ENCODE data around the gene TCEA2.

The TCEA2 gene

GRCh38 chr20:64065062-64065973, 2.3 kb downstream of the TCEA2 start:
- no peak for DNase-seq (ENCODE audit: low read depth)

DNA sequence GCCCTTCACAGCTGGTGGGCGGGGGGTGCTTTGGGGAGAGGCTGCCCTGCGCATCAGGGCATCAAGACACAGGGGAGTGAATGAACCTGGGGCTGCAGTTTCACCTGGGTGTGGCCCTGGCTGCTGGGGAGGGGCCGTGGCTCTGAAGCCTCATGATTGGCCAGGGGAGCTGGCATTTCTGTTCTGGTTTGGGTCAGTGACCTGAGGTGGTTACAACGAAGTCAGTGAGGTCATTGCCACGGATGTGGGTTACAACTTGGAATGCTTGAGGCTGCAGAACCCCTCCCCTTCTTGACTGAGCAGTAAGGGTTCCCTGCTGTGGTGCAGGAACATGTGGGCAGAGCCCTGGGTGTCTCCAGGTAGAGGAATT, 3.0 kb downstream of the TCEA2 start:
- no peak for DNase-seq (ENCODE audit: low read depth)

DNA sequence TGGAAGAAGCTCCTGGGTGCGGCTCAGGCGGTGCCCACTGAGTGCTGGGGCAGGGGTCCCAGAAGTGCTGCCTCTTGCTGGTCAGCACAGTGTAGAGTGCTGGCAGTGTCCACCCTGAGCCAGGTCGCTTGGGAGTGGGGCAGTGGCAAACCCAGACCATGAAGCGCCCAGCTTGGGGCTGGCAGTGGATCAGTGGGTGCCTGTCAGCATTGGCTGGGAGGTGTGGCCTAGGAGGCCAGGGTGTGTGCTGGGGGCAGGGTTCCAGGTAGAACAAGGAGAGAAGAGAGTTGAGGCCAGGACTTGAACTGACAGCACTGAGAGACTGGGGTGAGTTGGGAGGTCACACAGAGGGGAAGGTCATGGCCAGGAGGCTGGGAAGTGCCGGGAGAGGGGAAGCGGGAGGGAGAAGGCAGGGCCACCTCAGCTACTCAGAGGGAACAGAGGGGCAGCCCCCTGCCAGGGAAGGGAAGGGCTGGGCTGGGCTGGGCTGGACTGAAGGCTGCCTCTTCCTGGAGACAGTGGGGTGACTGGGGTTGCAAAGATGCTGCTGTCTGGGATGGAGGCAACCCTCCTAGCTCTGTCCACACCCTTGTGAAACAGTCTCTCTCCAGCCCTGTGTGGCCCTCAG, 4.1 kb downstream of the TCEA2 start:
- DNase-seq (ENCODE audit: low read depth): no peak

- DNase-seq (ENCODE audit: low read depth): no peak
Observed at GRCh38 chr20:64067733-64068307, 4.8 kb downstream of the TCEA2 start.

DNA sequence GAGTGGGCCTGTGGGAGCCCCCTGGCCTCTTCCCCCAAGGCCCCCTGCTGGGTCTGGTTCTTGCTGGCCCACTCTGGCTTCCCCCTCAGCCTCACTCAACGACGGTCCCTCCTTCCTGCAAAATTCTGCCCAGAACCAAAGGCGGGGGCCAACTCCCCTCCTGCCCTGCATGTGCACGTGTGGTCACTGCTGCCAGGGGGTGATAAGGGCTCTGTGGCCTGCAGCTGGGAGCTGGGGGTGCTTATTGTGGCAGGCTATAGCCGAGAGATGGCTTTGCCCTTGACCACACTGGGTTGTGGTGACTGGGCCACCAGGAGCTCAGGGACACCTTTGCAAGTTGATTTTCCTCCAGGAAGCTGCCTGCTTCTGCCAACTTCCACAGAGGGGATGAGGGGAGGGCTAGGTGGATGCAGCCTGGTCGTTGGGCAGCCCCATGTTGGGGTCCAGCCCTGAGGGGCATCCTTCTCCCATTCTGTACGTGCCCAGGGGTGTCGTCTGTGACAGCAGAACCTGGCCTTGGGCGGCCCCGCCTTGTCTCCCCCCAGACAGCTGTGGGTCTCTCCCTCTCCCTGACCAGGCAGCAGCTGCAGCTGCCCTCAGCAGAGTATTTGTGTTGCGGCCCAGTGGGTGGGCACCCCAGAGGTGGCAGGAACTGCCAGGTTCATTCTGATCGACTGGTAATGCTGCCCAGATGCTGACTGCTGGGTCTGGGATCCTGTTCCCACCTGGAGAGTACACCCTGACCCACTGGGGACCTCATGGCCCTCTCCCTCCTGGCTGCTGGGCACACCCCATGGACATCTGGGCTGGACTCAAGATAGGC, 5.6 kb downstream of the TCEA2 start:
- DNase-seq (ENCODE audit: low read depth): no peak

DNA sequence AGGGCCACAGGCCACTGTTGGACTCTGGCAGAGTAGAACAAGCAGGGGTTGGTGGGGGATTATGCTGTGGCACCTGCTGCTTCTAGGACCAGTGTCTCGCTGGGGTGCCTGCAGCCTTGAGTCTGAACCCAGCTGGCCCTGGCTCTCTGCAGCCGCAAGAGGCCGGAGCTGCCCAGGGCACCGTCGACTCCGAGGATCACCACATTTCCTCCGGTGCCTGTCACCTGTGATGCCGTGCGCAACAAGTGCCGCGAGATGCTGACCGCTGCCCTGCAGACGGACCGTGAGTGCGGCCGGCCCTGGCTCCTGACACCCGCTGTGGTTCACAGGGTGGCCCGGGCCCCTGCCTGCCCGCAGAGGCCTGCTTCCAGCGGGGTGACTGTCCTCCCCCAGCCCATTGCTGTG, 6.2 kb downstream of the TCEA2 start:
- DNase-seq (ENCODE audit: low read depth): no peak

DNA sequence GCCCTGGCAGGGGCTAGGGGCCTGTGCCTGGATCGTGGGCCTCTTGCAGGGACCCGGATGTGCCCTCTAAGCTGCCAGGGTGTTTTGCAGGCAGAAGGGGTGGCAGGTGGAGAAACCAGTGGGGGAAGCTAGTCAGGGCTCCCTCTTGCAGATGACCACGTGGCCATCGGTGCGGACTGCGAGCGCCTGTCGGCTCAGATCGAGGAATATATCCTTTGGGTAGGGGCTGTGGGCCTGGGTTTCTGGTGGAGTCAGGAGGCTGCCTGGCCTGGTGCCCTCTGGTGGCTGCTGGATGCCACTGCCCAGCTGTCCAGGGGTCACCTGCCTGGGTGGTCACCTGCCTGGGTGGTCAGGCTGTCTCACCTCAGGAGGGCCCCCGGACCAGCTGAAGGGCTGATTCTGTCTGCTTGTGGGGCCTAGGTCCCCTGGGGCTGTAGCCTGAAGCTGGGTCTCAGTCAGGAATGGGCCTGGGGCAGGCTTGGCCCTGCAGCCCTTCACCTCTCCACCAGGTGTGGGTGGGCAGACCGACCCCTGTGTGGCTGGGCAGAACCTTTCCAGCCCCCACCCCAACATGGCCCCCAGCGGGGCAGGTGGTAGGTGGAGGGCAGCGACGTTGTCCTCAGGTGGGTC, 6.7 kb downstream of the TCEA2 start:
- DNase-seq (ENCODE audit: low read depth): no peak

DNA sequence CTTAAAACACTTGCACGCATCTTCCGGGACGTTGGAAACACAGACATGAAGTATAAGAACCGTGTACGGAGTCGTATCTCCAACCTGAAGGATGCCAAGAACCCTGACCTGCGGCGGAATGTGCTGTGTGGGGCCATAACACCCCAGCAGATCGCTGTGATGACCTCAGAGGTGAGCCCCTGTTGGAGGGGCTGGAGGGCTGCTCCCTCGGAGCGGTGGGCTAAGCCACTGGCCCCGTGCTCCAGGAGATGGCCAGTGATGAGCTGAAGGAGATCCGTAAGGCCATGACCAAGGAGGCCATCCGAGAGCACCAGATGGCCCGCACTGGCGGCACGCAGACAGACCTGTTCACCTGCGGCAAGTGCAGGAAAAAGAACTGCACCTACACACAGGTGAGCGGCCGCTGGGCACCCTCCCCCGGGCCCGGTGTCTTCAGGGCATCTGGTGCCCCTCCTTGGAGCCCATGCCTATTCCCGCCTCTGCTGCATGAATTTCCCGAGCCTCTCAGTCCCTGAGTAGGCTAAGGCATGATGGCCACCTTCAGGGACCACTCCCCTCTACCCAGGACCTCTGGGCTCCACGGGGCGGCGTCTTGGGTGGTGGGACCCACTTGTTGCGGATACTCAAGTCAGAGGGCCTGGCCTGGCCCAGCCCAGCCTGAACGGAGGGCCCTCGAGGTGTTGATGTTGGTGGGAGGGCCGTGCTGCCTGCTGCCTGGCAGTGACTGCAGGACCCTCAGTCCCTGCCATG, 7.4 kb downstream of the TCEA2 start:
- no peak for DNase-seq (ENCODE audit: low read depth)

DNA sequence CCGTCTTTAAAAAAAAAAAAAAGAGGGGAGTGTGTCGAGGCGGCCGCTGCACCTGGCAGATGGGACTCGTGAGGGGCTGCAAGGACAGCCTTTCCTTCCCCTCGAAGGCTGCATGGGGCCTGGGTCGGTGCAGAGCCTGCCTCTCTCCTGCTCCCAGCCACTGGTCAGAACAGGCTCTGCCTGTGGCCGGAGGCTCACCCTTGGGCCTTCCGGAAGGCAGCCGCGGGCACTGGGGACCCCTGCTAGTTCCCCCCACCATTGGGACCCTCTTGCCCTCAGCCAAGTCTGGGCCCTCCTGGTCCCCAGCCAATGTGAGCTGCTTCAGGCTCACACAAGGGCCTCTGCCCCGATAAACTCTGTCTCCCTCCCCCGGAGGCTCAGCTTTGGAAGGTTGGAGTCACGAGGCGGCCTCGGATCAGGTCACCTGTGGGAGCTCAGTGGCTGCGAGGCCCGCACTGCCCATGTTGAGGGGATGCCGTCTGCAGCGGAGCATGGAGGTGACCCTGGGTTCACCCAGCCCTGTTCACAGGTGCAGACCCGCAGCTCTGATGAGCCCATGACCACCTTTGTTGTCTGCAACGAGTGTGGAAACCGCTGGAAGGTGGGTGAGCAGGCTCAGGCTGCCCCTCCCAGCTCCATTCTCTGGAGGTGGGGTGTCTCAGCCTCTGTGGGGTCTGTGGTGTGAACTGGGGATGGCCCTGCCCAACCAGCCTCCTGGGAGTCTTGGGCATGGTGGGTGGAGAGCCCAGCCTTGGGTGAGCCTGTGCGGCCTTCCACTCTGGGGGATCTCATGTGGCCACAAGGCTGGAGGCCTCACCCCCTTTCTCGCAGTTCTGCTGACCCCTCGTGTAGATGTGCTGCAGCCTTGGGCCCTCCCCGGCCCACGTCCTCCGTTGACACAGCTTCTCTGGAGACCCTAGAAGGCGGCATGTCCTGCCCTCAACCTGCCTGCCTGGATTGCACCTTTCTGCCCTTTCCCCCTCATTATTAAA, 8.6 kb downstream of the TCEA2 start:
- DNase-seq (ENCODE audit: low read depth): no peak

DNA sequence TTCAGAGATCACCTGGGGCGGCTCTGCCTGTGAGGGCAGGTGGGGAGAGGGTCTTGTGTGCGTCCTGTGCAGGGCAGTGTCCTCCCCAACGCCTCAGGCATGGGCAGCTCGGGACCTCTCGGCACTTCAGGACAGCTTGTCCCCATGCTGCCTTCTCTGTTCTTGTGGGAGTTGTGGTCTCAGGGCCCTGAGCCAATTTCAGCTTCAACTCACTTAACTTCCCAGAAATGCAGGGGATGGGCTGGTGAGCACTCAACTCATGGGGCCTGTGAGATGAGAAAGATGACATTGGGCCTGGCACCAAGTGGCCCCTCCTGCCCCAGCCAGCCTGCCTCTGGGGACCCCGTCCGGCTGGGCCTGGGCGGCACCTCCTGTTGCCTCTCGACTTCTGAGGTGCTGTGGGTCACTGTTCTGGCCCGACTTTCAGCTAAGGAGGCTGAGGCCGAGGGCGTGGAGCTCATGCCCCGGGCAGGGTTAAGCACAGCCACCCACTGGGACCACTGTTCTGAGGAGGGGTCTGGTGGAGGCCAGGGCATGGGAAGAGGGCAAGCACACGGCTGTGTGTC, 9.6 kb downstream of the TCEA2 start:
- no peak for DNase-seq (ENCODE audit: low read depth)

- no peak for DNase-seq (ENCODE audit: low read depth)
Observed at GRCh38 chr20:64073476-64074183, 10.6 kb downstream of the TCEA2 start.

GRCh38 chr20:64074184-64074789, 11.3 kb downstream of the TCEA2 start:
- DNase-seq (ENCODE audit: low read depth): no peak

DNA sequence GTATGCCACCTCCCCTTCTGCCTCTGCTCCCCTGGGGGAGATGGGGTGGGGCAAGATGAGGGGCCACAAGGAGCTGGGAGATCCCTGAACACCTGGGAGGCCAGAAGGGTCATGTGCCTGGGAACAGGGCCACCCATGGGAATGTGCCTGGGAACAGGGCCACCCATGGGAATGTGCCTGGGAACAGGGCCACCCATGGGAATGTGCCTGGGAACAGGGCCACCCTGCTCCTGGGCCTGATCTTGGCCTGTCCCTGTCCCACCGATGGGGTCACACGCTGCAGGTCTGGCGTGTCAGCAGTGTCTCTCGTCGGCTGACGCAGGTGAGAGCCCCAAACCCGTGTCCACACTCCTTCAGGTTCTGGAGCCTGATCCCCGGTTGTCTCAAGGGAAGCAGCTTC, 12.0 kb downstream of the TCEA2 start:
- DNase-seq (ENCODE audit: low read depth): no peak

- DNase-seq (ENCODE audit: low read depth): no peak
Observed at GRCh38 chr20:64075556-64075955, 12.6 kb downstream of the TCEA2 start.

DNA sequence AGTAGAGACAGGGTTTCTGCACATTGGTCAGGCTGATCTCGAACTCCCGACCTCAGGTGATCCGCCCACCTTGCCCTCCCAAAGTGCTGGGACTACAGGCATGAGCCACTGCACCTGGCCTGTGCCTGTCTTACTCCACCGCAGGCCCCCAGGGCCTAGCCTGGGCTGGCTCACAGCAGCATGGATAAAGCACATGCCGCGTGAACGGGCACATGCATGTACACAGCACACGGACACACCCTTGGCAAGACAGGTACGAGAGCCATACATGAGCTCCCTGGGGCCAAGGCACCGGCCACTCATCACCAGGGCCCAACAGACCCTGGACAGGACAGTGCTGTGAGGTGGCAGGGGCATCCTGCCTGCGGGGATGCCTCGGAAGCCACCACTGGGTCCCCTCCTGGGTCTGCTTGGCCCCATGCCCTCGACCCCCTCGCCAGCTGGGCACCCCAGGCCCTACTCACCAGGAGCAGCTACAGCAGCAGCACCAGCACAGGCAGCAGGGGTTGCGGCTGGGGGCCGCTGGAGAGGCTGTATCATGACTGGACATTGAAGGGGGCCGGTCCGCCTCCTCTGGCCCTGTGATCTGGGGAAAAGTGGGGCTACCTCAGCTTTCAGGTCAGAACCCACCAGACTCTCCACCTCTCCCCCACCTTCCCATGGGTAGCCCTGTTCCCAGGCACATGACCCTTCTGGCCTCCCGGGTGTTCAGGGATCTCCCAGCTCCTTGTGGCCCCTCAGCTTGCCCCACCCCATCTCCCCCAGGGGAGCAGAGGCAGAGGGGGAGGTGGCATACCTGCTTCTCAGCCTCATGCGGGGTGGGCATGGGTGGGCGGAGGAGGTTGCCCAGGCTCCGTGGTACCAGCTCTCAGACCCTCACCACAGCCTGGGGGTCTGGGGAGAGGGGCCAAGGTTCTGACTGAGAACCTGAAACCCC, 13.3 kb downstream of the TCEA2 start:
- no peak for DNase-seq (ENCODE audit: low read depth)

- DNase-seq (ENCODE audit: low read depth): no peak
Observed at GRCh38 chr20:64077094-64077493, 14.1 kb downstream of the TCEA2 start.

- DNase-seq (ENCODE audit: low read depth): no peak
Observed at GRCh38 chr20:64077541-64077875, 14.5 kb downstream of the TCEA2 start.

All from stimulated activated CD8-positive, alpha-beta memory T cell treated with anti-CD3 and anti-CD28 coated beads, Interleukin-7, amount 100 ng/mL, for 24 hours (primary cell).